Middle frontal gyrus (tissue), 1 donor: Measurements from ENCODE around the gene PRR33.

Source experiments
- DNase-seq: peaks from one replicate; pipeline ENCODE4 v3.0.0-alpha.2; 2015; ENCODE audit warnings: low spot score; ENCODE audit errors: extremely low spot score

PRR33 gene

GRCh38 chr11:1916986-1917522, 25.4 kb upstream of the PRR33 start:
- no peak for DNase-seq

GRCh38 chr11:1916132-1916985, 24.7 kb upstream of the PRR33 start:
- DNase-seq, result no peak

- no peak for DNase-seq
These were observed 24.1 kb upstream of the PRR33 start for GRCh38 chr11:1915795-1916131.

- no peak for DNase-seq
These were observed 21.8 kb upstream of the PRR33 start for GRCh38 chr11:1913271-1914060.

- DNase-seq, result no peak
These were observed 20.7 kb upstream of the PRR33 start for GRCh38 chr11:1912289-1912878.

GRCh38 chr11:1909524-1909923, 17.8 kb upstream of the PRR33 start:
- DNase-seq, result no peak

DNA sequence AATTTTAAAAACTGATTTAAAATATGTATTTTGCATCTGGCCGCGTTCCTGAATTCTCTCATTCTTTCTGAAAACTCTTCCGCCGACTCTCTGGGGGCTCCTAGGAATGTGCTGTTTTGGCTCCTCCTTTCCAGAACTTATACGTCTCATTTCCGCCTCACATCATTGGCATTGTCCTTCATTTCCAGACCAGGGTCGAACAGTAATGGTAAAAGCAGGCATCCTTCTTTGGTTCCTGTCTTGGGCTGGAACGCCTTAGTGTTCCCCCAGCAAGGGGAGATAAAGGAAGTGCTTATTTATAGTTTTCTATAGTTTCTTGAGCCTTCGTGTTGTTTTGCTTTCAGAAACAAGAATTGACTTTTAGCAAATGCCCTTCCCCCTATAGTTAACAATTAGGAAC, 16.9 kb upstream of the PRR33 start:
- no peak for DNase-seq

- DNase-seq, result no peak
These were observed 15.1 kb upstream of the PRR33 start for GRCh38 chr11:1906611-1907423.

DNA sequence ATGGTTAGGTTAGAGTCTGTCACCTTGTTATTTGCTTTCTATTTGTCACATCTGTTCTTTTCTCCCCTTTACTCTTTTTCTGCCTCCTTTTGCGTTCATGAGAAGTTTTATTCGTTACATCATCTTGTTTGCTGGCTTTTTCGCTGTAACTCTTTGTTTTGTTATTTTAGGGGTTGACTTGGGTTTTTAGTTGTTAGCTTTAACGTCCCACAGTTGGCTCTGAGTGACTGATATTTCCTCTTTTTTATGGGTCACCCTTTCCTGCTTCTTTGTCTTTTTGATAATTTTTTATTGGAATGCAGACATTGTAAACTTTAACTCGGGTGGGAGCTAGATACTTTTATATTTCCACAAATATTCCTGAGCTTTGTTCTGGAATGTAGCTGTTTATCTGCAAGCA, 14.5 kb upstream of the PRR33 start:
- no peak for DNase-seq

GRCh38 chr11:1899686-1900085, 8.0 kb upstream of the PRR33 start:
- no peak for DNase-seq

- no peak for DNase-seq
These were observed 7.4 kb upstream of the PRR33 start for GRCh38 chr11:1899090-1899489.

DNA sequence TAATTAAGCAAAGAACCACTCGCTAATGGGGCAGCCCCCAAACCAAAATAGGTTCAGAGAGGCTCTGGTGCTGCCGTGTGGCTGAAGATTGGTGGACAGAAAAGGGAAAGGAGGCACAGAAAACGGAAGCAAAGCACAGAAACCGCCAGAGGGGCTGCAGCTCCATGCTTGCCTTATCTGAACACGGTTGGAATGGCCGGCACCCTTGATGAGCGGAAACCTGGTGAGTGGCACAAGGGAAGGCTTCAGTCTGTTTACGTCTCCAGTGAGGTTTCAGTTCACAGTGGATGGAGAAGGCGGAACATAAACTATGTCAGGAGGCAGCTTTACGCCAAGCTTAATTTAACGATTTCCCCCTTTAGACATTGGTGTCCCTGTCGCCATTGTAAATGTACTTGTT, 5.2 kb upstream of the PRR33 start:
- DNase-seq, result no peak

DNA sequence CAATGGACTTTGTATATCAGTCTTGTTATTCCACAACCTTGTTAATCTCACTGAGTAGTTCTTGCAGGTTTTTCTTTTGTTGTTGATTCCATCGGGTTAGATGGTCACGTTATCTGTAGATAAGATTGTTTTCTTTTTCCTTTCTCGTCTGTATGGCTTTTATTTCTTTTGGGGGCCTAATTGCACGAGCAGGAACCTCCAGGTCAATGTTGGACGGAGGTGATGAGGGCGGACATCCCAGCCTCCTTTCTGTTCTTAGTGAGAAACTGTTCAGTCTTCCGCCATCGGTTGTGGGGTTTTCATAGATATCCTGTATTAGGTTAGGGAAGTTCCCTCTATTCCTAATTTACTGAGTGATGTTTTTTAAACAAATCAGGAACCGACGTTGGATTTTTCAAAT, 4.8 kb upstream of the PRR33 start:
- DNase-seq, result no peak

DNA sequence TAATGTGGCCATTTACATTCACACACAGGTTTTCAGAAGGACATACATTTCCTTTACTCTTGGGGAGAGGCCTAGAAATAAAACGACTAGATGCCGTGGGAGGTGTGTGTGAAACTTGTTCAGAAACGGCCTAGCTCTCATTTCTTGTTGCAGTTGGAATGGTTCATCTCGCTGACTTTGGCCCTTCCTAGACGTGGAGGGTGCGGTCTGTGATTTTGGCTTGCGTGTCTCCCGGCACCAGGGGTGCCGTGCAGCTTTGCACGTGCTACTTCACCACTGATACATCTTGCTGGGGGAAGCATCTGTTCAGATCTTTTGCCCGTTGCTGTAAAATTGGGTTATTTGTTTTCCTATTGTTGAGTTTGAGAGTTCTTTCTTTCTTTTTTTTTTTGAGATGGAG, 3.1 kb upstream of the PRR33 start:
- no peak for DNase-seq

- DNase-seq, result no peak
These were observed 2.1 kb upstream of the PRR33 start for GRCh38 chr11:1893581-1894359.

DNA sequence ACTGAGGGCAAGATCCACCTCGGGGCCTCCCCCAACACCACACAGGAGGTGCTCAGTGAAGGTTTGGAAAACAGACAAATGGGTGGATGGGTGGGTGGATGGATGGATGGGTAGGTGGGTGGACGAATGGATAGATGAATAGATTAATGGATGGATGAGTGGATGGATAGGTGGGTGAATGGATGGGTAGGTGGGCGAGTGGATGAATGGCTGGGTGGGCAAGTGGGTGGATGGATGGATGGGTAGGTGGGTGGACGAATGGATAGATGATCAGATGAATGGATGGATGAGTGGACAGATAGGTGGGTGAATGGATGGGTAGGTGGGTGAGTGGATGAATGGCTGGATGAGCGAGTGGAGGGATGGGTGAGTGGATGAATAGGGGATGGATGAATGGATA, 863 bp upstream of the PRR33 start:
- no peak for DNase-seq

DNA sequence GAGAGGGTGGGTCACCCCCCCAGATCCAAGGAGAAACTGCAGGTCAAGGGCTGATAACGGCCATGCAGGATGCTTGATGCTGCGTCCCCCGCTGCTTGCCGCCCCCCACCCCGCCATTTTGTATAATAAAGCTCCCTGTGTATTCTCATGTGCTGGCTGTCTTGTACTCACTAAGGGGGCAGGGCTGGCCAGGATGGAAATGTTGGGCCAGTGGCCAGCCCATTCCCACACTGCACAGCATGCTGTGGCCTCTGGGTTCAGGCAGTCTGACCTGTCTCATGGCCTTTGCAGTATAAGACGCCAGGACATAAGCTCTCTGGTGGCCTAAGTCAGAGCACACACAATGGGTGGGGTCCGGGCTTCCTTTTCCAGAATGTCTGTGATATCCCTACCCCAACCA, 421 bp upstream of the PRR33 start:
- DNase-seq, result no peak

GRCh38 chr11:1890856-1891830, 552 bp downstream of the PRR33 start:
- DNase-seq, result no peak
